Kasumi-1 (cell line): ENCODE measurements around the gene DNASE1.

Source experiments
- DNase-seq, 2 experiments: peaks; one replicate each; lab custom pipeline; 2025; lab: John Stamatoyannopoulos, UW

DNASE1 gene

DNA sequence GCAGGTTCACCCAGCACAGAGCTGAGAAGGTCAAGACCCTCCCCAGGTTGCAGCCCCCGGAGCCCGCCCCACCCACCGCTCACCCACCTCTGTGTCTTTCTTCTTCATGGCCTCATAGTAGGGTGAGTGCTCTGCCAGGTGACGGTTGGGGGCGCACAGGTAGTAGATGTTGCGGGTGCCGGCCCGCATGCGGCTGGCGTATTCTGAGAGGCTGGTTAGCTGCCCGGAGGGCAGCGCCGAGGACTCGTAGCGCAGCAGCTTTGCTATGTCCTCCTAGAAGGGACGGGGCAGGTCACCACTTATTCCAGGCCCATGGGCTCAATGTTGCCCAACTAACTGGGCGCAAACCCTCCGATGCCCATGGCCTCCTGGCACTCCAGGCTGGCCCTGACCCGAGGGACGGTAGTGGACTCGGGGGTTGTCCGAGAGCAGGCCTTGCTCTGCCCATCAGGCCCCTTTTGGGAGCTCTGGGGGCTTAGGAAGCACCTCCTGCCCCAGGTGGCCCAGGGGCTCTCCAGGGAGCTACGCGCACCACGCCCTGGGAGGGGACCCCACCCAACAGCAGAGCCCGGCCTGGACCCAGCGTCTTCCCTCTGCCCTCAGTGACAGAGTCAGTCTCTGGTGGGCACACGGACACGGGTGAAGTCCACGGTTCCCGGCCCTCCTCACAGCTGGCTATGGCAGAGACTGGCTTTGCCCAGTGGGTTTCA lies 9.9 kb downstream of the DNASE1 start:
- no peak for DNase-seq

DNA sequence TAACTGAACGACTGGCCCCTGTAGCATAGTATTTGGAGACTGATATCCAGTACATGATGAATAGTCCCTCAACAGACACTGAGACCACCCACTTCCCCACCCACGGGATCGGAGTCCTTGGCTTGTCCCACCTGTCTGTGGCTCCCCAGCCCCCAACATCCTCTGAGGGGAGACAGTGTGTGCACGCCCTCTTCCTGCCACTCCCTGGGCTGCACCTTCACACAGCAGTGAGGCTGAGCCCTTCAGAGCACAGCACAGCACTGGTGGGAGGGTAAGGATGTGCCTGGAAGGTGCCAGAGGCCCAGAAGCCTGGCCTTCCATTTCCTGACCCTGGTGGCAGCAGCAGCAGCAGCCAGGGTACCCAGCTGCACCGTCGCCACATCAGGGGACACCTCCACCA lies 11.0 kb downstream of the DNASE1 start:
- DNase-seq, result no peak

DNA sequence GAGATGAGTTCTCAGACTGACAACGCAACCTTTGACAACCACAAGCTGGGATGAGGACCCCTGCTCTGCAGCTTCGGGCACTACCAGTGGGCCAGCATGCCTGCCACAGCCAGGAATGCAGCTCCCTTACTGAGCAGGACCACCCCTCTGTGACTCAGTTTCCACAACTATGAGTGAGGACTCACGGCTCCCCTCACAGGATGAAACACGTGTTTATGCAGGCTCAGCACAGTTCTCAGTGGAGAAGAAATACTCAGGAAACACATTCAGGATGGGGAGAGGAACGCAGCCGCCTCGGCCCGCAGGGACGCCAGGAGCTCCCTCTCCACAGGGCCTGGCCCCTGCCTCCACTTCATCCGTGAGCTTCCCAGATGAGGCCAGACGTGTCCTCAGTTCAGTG lies 14.1 kb downstream of the DNASE1 start:
- DNase-seq, result no peak

GRCh38 chr16:3669082-3669481 lies 14.6 kb downstream of the DNASE1 start:
- DNase-seq, result no peak

DNA sequence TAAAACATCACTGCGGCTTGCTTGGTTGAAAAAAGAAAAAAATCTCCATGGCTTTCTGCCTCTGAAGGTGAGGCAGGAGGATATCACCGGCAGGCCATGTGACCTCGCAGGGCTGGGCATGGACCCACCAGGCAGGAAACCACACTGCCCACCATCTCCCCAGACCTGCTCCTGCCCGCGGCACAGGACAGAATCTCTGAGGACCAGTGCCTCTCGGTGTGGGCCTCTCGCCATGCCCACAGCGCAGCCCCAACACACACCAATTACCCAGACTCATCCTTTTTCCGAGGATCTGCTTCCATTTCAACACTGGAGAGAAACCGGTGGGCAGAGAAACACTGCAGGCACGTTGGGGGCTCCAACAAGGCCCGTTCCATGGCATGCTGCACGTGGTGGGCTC lies 16.2 kb downstream of the DNASE1 start:
- no peak for DNase-seq

DNA sequence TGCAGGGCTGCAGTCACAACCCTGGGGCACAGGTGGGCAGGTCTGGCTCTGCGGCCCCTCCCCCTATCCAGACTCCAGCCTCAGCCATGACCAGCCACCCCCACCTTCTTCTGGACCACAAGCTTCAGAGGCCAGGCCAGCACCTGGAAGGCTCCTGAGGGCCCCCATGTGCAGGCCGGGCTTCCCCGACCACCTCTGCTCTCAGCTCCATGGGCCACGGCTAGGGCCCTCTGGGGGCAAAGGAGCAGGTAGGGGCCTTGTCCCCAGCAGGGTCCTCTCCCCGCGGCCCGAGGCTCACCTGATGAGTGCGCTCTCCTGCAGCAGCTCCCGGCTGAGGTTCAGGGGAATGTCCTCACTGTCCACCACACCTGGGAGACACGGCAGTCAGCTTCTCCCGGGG lies 16.9 kb downstream of the DNASE1 start:
- no peak for DNase-seq

DNA sequence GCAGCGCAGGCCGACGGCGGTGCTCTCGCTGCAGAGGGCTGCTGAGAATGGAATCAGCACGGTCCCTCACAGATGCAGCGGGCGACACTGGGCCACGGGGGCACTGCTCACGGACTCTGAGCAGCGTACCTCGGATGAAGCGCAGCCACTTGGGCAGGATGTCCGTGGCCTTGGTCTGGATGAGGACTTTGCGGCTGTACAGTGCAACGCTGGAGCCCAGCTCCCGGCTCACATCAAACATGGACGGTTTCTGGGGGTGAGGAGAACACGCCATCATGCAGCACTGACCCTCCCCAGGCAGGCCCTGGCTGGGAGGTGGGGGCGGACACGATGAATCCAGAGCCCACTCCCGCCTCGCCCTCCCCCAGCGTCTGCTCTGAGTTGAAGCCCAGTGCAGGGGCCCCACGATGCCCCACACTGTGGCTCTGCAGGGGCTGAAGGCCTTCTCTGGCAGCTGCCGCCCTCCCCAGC lies 18.1 kb downstream of the DNASE1 start:
- DNase-seq, result no peak

DNA sequence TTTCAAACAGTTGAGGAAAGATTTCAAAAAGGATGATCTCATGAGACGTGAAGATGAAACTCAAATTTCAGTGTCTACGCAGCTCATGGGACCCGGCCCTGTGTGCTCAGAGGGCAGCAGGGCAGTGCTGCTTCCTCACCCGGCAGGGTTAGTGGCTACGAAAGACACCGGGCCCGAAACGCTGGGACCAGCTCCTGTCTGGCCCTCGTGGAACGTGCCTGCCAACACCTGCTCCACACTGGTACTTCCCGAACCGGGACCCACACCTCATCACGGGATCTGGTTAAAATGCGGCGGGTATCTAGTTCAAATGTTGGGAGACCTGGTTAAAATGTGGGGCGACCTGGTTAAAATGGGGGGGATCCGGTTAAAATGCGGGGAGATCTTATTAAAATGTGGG lies 18.7 kb downstream of the DNASE1 start:
- DNase-seq, result no peak

DNA sequence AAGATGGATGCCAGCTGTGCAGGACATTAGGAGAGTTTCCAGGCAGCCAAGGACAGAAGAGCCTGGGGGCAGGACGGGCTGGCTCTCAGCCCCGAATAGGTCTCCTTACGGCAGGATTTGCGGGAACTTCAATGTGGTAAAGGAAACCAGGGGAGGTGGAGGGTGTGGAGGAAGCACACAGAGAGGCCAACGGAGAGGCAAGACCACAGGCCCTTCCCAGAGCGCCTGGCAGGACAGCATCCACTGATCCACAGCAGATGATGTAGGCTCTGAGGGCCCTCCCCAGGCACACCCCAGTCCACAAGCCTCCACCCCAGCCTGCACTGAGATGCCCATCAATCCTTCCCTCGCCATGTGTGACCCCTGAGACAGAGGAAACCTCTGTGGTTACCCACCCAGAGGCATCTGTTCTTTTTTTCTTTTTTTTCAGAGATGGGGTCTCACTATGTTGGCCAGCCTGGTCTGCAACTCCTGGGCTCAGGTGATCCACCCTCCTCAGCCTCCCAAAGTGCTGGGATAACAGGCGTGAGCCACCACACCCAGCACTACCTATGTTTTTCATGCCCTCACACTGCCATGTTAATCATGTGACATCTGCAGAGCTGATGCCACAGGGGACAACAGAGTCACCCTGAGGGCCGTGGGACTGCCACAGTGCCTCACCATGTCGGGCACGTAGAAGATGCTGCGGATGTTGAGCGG lies 19.3 kb downstream of the DNASE1 start:
- DNase-seq, result no peak

DNA sequence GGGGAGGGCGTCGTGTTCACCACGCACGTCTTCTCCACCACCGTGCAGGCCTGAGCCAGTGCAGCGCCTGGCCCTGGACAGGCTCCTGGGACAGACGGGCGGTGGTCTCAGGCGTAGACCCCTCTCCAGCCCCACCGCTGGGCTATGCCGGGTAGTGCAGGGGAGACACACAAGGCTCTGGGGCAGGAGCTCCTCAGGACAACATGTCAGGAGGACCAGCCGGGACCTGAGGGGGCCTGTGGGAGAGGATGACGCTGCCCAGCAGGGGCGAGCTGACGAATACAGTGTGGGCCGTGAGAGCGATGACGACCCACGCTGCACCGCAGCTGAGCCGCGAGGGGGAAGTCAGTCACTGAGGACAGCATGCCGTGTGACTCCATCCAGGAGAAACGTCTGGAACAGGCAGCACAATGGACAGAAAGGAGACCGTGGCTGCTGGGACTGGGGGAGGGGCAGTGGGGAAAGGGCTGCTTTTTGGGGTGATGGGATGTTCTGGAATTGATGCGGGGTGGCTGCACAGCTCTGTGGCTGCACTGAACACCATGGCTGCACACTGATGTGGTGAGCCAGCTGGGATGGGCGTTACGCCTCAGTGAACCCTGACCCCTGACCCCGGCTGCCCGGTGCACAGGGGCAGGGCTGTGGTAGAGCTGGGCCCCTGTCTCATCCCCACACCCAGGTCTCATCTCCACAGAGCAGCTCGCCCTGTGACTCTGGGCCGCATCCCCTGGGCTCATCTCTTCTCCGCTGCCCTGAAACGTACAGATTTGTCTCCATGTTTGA lies 20.2 kb downstream of the DNASE1 start:
- DNase-seq, result no peak

DNA sequence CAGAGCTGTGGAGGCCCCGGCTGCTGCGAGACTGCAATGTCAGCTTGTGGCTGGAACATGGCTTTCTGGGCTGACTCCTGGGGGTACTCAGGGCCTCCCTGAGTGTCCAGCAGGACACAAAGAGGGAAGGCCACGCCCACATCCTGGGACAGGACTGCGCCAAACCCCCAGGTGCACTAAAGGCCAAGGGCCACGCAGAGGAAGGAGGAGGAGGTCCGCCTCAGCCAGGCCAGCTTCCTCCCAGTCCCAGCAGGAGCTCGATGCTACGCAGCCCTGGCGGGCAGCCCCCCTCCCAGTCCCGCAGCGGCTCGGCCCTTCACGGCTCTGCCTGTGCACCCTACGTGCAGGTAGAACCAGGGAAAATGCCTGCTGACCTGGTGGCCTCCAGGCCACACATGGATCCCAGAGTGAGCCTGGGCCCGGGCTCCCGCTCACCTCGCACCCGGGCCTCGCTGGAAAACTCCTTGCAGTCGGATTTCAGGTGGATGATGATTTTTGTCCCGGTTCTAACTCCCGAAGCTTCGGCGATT lies 21.2 kb downstream of the DNASE1 start:
- no peak for DNase-seq

DNA sequence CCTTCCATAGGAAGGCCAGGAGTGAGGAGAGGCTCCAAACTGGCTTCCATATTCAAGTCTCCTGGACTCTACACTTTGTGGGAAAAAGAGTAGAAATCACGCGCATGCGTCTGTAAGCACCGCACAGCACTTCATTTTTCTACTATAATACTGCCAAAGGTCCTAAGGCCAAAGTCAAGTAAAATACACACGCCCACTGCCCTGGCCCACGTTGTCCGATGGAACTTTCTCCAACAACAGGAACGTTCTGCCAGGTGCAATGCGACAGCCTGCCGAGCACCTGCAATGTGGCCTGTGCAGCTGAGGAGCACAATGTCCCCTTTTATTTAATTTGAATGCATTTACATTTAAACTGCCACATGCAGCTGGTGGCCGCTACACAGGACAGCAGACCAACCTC lies 23.5 kb downstream of the DNASE1 start:
- no peak for DNase-seq

GRCh38 chr16:3681206-3681605 lies 26.7 kb downstream of the DNASE1 start:
- DNase-seq, result no peak

DNA sequence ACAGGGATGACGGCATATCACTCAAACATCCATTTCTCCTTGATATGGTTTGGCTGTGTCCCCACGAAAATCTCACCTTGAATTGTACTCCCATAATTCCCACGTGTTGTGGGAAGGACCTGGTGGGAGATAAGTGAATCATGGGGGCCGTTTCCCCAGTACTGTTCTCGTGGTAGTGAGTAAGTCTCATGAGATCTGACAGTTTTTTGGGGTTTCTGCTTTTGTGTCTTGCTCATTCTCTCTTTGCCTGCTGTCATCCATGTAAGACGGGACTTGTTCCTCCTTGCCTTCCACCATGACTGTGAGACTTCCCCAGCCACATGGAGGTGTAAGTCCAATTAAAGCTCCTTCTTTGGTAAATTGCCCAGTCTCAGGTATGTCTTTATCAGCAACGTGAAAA lies 32.5 kb downstream of the DNASE1 start:
- DNase-seq, result no peak

DNA sequence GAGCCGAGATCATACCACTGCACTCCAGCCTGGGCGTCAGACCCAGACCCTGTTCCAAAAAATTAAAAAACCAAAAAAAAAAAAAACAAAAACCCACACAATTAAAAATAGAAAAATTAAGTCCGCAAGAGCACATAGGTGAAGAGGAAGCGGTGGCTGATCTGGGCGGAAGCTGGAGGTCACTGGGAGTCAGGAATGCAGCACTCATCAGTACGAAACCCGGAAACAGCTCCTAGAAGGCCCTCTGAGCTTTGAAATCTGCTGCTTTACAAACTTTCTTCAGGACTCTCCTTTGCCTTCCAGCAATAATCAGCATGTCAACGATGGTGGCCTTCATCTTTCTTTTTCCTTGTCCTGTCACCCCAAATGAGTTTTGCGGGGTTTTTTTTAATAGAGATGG lies 33.3 kb downstream of the DNASE1 start:
- DNase-seq, result no peak

DNA sequence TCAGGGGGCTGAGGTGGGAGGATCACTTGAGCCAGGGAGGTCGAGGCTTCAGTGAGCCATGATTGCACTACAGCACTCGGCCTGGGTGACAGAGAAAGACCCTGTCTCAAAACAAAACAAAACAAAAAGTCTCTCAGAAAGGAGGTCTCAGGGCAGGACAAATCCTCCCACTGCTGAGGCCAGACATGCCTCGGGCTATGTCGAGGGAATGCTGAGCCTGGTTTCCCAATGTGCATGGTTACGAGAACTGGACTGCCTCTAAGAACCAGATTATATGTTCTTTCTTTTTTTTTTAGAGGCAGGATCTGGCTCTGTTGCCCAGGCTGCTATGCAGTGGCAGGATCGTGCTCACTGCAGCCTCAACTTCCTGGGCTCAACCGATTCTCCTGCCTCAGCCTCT lies 35.2 kb downstream of the DNASE1 start:
- DNase-seq, result no peak

DNA sequence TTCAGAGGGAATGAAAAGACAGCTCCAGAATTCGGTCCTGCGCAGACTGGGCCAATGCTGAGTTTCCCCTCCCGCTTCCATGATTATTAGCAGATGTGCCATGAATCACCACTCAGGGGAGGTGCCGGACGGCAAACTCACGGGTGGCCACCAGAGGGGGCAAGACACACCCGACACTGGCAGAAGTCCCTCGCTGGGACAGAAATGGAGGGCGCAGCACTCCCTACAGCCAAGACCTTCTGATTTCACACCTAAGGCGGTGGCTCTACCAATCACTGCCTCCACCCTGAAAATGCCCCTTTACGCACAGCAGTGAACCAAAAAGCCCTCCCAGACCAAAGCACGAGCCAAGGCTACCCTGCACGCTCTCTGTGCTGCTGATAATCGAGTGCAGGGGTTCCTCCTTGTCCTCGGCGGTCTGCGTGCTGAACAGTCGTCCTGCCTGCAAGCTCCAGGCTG lies 36.0 kb downstream of the DNASE1 start:
- DNase-seq, result peak; percentile 14 to 39

GRCh38 chr16:3690980-3691720 lies 36.7 kb downstream of the DNASE1 start:
- DNase-seq, result peak in 1 of 2 experiments; percentile 1

- no peak for DNase-seq
Observed at GRCh38 chr16:3691761-3692160, 37.3 kb downstream of the DNASE1 start.

- no peak for DNase-seq
Observed at GRCh38 chr16:3694051-3694450, 39.6 kb downstream of the DNASE1 start.

DNA sequence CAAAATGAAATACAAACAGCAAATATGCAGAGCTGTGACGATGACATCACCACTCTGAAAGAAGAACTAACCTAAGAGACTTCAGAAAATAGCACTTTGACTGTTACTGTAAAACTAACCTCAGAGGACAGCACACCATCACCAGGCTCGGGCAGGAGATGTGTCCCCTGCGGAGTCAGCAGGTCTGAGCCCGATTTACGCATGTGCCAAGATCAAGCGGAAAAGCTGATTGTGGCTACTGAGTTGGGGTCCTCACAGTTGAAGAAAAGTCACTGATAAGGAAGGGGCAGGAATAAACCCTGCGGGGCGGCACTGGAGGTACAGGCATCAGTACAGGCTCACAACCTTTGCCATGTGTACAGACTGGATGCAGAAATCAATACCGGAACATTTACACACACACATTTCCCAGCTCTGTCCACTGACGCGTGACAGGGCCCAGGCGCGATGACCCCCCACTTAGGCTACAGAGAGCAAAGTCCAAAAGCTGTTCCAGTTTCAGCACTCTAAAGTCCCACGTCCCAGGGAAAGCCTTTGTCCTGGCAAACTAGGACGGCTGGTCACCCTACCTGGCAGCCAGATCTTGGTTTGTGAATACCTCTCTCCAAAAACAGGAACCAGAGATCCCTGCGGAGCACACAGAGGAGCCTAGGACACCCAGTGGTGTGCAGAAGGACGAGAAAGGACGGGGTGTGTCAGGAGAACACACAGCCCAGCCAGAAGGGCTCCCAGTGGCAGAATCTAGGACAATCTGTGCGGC lies 41.3 kb downstream of the DNASE1 start:
- no peak for DNase-seq
